MM.1S (cell line): ENCODE measurements around the gene CST8.

Source experiments
- DNase-seq: peaks from one replicate; pipeline ENCODE4 v3.0.0-alpha.2; 2015
- H2AFZ ChIP-seq: fragments of 300-600 bp; sonication (generic); 2 replicates; pipeline ENCODE4 v1.6.0; 2016; ENCODE audit warnings: antibody characterized with exemption, low read length
- H3F3A ChIP-seq: fragments of 300-600 bp; sonication (generic); 2 replicates; pipeline ENCODE4 v1.6.1; 2016; ENCODE audit warnings: mild to moderate bottlenecking, antibody characterized with exemption, low read length, moderate library complexity, mixed read lengths; ENCODE audit not compliant: insufficient read depth
- H3K27ac ChIP-seq: fragments of 300-600 bp; sonication (generic); 2 replicates; pipeline ENCODE4 v1.5.1; 2016; ENCODE audit warnings: mild to moderate bottlenecking, low read length
- H3K27me3 ChIP-seq: fragments of 300-600 bp; sonication (generic); replicated peaks from 2 replicates; pipeline ENCODE4 v1.6.0; 2016; ENCODE audit warnings: low read length; ENCODE audit not compliant: insufficient read depth
- H3K36me3 ChIP-seq: fragments of 300-600 bp; sonication (generic); replicated peaks from 2 replicates; pipeline ENCODE4 v1.6.1; 2016; ENCODE audit warnings: mild to moderate bottlenecking, low read length, mixed read lengths; ENCODE audit not compliant: insufficient read depth
- H3K4me1 ChIP-seq: fragments of 300-600 bp; sonication (generic); 2 replicates; pipeline ENCODE4 v1.6.1; 2016; ENCODE audit warnings: low read length, mixed read lengths
- H3K4me2 ChIP-seq: fragments of 300-600 bp; sonication (generic); 2 replicates; pipeline ENCODE4 v1.6.0; 2016; ENCODE audit warnings: low read depth, low read length
- H3K4me3 ChIP-seq: fragments of 300-600 bp; sonication (generic); 2 replicates; pipeline ENCODE4 v1.5.1; 2016; ENCODE audit warnings: low read length, mixed read lengths
- H3K79me2 ChIP-seq: fragments of 300-600 bp; sonication (generic); 2 replicates; pipeline ENCODE4 v1.6.1; 2016; ENCODE audit warnings: mixed run types, low read length, mixed read lengths
- H3K9ac ChIP-seq: fragments of 300-600 bp; sonication (generic); 2 replicates; pipeline ENCODE4 v1.6.1; 2016; ENCODE audit warnings: low read length, mixed read lengths
- H3K9me2 ChIP-seq: fragments of 300-600 bp; sonication (generic); replicated peaks from 2 replicates; pipeline ENCODE4 v1.6.1; 2016; ENCODE audit warnings: mild to moderate bottlenecking, low read length, mixed read lengths; ENCODE audit not compliant: insufficient read depth
- H3K9me3 ChIP-seq: fragments of 300-600 bp; sonication (generic); replicated peaks from 2 replicates; pipeline ENCODE4 v1.6.1; 2016; ENCODE audit warnings: mild to moderate bottlenecking, low read length, mixed read lengths; ENCODE audit not compliant: insufficient read depth
- H4K20me1 ChIP-seq: fragments of 300-600 bp; sonication (generic); 2 replicates; pipeline ENCODE4 v1.6.1; 2016; ENCODE audit warnings: mild to moderate bottlenecking, low read length, moderate library complexity, mixed read lengths; ENCODE audit not compliant: insufficient read depth
- CTCF ChIP-seq: fragments of 300-600 bp; sonication (generic); IDR thresholded peaks from 2 replicates; pipeline ENCODE4 v1.5.1; 2016; ENCODE audit warnings: antibody characterized with exemption, low read length, mixed read lengths
- EZH2 ChIP-seq: fragments of 300-600 bp; sonication (generic); optimal IDR thresholded peaks from 2 replicates; pipeline ENCODE3; 2017; ENCODE audit warnings: low read depth, mild to moderate bottlenecking, antibody characterized with exemption, low read length, mixed read lengths
- EZH2phosphoT487 ChIP-seq: fragments of 300-600 bp; sonication (generic); IDR thresholded peaks from 2 replicates; pipeline ENCODE4 v1.6.1; 2018; ENCODE audit warnings: antibody characterized with exemption, low read length

Gene CST8

GRCh38 chr20:23454816-23455215 is 36.1 kb upstream of the CST8 start:
- Histone ChIP-seq H3K36me3 (no peaks in the 10 kb centered on the region), H3K27me3 (no peaks in the 10 kb centered on the region), H3K4me1 (no peaks in the 10 kb centered on the region), H3K9me3 (no peaks in the 10 kb centered on the region), H3K79me2 (no peaks in the 10 kb centered on the region), H3K27ac (no peak overlapping the region), H3K4me2 (no peak overlapping the region), H3K9ac (no peak overlapping the region), H3K9me2 (no peaks in the 10 kb centered on the region), H4K20me1 (no peaks in the 10 kb centered on the region), H3F3A (no peaks in the 10 kb centered on the region), H3K4me3 (no peak overlapping the region), H2AFZ (no peak overlapping the region)
- no peak for TF ChIP-seq EZH2phosphoT487
- TF ChIP-seq CTCF = no peak
- TF ChIP-seq EZH2 = no peak
- DNase-seq = no peak

GRCh38 chr20:23455639-23456038 is 35.3 kb upstream of the CST8 start:
- TF ChIP-seq EZH2 (no peak), EZH2phosphoT487 (no peak), CTCF (no peak)
- H2AFZ ChIP-seq = no peak overlapping the region
- no peaks in the 10 kb centered on the region for H4K20me1 ChIP-seq
- no peak overlapping the region for H3K4me3 ChIP-seq
- DNase-seq = no peak
- no peaks in the 10 kb centered on the region for H3K4me1 ChIP-seq
- H3K9me2 ChIP-seq = no peaks in the 10 kb centered on the region
- H3K79me2 ChIP-seq = no peaks in the 10 kb centered on the region
- H3K36me3 ChIP-seq = no peaks in the 10 kb centered on the region
- H3K9ac ChIP-seq = no peak overlapping the region
- no peak overlapping the region for H3K4me2 ChIP-seq
- no peaks in the 10 kb centered on the region for H3F3A ChIP-seq
- H3K27me3 ChIP-seq = no peaks in the 10 kb centered on the region
- H3K27ac ChIP-seq = no peak overlapping the region
- H3K9me3 ChIP-seq = no peaks in the 10 kb centered on the region

- DNase-seq = no peak
- no peaks in the 10 kb centered on the region for H3K9me3 ChIP-seq
- H3K79me2 ChIP-seq = no peaks in the 10 kb centered on the region
- H3K27ac ChIP-seq = no peak overlapping the region
- no peaks in the 10 kb centered on the region for H3K9me2 ChIP-seq
- H4K20me1 ChIP-seq = no peaks in the 10 kb centered on the region
- H2AFZ ChIP-seq = no peak overlapping the region
- H3K36me3 ChIP-seq = no peaks in the 10 kb centered on the region
- no peak overlapping the region for H3K4me3 ChIP-seq
- no peak overlapping the region for H3K4me2 ChIP-seq
- no peak overlapping the region for H3K9ac ChIP-seq
- H3K27me3 ChIP-seq = no peaks in the 10 kb centered on the region
- H3F3A ChIP-seq = no peaks in the 10 kb centered on the region
- H3K4me1 ChIP-seq = no peaks in the 10 kb centered on the region
- TF ChIP-seq EZH2 (no peak), CTCF (no peak), EZH2phosphoT487 (no peak)
Observed at GRCh38 chr20:23456409-23456808, 34.5 kb upstream of the CST8 start.
